Fibroblast of the aortic adventitia (primary cell): ENCODE measurements around the gene RET. TPM values are rescaled to one million over a fixed set of nuclear protein-coding genes. Genes with fewer than 3 reads are reported as not detected.

ENCODE experiments used
- DNase-seq: peaks from one replicate; pipeline ENCODE4 v3.0.0-alpha.2; 2010; ENCODE audit warnings: low read depth
- H3K4me3 ChIP-seq: 2 replicates; pipeline ENCODE4 v1.5.1; 2011; ENCODE audit warnings: low read depth, mild to moderate bottlenecking, control low read depth, low read length, moderate library complexity
- total RNA-seq: library from RNA; depleted of rRNA; stranded (reverse); fragments of >200 nt; gene quantifications from 2 replicates; pipeline ENCODE4 v1.2.3, GENCODE V29; 2012; ENCODE audit warnings: low replicate concordance
- TF ChIP-seq, protein P1 (sequence below): IDR thresholded peaks from 2 replicates; pipeline ENCODE4 v1.5.1; 2011; ENCODE audit warnings: mild to moderate bottlenecking, low read length, control low read depth, inconsistent platforms; ENCODE audit not compliant: insufficient read depth

RET gene
- total RNA-seq, 1 donor = 0.27 TPM

DNA sequence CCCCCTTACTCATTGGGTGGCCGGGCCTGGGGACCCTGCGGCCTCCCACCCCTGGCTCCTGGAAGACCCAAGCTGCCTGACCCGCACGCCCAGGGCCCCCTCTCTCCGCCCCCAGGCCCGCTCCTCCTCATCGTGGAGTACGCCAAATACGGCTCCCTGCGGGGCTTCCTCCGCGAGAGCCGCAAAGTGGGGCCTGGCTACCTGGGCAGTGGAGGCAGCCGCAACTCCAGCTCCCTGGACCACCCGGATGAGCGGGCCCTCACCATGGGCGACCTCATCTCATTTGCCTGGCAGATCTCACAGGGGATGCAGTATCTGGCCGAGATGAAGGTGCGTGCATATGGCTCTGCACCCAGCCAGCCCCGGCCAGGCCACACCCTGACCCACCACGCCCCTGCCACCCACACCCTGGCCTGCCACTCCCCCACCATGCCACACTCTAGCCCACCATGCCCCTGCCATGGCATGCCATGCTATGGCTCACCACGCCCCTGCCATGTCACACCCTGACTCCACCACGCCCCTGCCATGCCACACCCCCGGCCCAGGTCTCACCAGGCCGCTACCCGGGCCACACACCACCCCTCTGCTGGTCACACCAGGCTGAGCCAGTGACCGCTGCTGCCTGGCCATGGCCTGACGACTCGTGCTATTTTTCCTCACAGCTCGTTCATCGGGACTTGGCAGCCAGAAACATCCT is 42.7 kb downstream of the RET start:
- no peak overlapping the region for H3K4me3 ChIP-seq
- no peak for DNase-seq
- TF ChIP-seq, protein P1, sequence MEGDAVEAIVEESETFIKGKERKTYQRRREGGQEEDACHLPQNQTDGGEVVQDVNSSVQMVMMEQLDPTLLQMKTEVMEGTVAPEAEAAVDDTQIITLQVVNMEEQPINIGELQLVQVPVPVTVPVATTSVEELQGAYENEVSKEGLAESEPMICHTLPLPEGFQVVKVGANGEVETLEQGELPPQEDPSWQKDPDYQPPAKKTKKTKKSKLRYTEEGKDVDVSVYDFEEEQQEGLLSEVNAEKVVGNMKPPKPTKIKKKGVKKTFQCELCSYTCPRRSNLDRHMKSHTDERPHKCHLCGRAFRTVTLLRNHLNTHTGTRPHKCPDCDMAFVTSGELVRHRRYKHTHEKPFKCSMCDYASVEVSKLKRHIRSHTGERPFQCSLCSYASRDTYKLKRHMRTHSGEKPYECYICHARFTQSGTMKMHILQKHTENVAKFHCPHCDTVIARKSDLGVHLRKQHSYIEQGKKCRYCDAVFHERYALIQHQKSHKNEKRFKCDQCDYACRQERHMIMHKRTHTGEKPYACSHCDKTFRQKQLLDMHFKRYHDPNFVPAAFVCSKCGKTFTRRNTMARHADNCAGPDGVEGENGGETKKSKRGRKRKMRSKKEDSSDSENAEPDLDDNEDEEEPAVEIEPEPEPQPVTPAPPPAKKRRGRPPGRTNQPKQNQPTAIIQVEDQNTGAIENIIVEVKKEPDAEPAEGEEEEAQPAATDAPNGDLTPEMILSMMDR = no peak

DNA sequence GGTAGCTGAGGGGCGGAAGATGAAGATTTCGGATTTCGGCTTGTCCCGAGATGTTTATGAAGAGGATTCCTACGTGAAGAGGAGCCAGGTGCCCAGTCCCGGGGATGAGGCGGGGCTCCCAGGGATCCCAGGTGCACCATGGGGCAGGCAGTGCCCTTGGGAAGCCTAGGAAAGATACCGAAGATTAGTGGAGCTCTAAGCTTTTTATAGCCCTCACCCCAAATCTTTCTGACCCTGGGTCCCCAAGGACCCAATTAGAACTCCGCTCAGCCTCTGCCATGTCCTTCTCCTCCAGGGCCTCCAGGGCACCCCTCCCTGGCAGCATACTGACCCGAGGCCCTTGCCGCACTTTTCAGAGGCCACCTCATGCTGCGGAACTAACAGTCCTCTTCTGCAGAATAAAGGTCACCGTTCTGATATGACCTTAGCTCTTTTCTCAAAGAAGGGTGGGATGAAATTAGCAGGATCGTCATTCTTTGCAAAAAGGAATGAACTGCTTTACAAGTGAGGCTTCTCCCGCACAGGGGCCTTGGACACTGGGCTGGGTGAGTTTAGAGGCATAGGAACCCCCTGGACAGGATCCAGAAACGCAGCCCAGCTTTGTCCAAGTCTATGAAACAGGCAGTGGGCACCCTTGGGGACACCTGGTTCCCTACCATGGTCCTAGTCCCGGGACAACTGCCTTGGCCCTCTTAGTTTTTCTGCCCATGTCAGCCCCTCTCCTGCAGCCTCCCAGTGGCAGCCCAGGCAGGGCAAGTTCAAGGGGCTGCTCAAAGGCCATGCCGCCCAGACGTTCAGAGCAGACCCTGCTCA is 43.5 kb downstream of the RET start:
- no peak overlapping the region for H3K4me3 ChIP-seq
- TF ChIP-seq, protein P1 = no peak
- DNase-seq = no peak

- no peak for DNase-seq
- TF ChIP-seq, protein P1 = no peak
- H3K4me3 ChIP-seq = no peak overlapping the region
Observed at GRCh38 chr10:43120929-43121314, 44.1 kb downstream of the RET start.

DNA sequence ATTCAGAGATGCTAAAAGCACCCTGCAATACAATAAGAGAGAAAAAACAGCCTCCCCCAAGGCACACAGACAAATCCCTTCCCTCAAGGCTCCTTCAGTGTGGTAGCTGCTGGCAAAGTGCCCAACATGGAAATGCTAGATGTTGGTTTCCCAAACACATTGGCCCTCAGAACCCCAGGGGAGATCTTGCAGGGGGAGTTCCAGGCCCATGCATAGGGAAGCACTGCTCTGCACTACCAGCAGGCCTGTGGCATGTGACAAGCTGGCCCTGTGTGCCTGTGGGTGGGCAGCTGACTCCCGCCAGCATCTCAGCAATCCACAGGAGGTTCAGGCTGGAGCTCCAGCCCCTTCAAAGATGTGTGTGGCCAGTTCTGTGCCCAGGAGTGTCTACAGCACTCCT is 44.6 kb downstream of the RET start:
- TF ChIP-seq, protein P1 = no peak
- DNase-seq = no peak
- H3K4me3 ChIP-seq = no peak overlapping the region

DNA sequence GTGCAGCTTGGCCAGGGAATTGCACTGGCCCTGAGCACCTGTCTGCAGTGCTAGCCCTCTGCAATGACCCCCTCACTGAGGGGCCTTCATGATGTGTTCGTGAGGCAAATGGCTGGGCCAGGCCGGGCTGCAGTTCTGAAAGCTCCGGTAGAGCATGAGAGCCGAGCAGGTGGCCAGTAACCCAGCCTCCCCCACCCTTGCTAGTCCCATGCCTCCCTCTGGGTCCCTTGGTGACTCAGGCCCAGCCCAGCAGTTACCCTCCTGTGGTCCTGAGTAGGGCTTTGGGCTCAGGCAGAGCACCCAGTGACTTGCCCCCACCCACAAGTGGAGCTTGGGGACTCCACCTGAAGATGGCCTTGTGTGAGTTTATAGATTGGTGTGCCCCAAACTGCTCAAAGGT is 45.2 kb downstream of the RET start:
- no peak overlapping the region for H3K4me3 ChIP-seq
- DNase-seq = no peak
- TF ChIP-seq, protein P1 = no peak

- TF ChIP-seq, protein P1 = no peak
- DNase-seq = no peak
- H3K4me3 ChIP-seq = no peak overlapping the region
Observed at GRCh38 chr10:43122826-43123225, 46.0 kb downstream of the RET start.
